Body of pancreas (tissue), 4 donors: ENCODE data around the gene ZPLD1. TPM values are rescaled to one million over a fixed set of nuclear protein-coding genes. Genes with fewer than 3 reads are reported as not detected.

Experiments used
- ATAC-seq: fragments of 150-250 bp; one replicate; pipeline ENCODE4 v1.9.1; 2016
- DNase-seq, 4 donors: peaks; one replicate each; pipeline ENCODE4 v3.0.0-alpha.2; 2019
- H3K27ac ChIP-seq, 4 donors: fragments of 200-600 bp; sonication (generic); 1 replicate in 3 of 4; 2 replicates in 1 of 4; pipeline versions ENCODE4 v1.5.1 to v1.6.1; 2016 to 2019; ENCODE audit warnings: mild to moderate bottlenecking in 1 of 4, mixed read lengths in 1 of 4, moderate library complexity in 1 of 4
- H3K27me3 ChIP-seq, 2 donors: fragments of 200-600 bp; sonication (generic); one replicate each; pipeline ENCODE4 v1.6.0; 2016; ENCODE audit warnings: mild to moderate bottlenecking in 1 of 2
- H3K36me3 ChIP-seq, 2 donors: fragments of 200-600 bp; sonication (generic); replicated peaks in 1 of 2; 2 replicates each; pipeline ENCODE4 v1.5.1; 2016; ENCODE audit warnings: low read depth in 2 of 2; ENCODE audit not compliant: insufficient read depth in 1 of 2
- H3K4me1 ChIP-seq: fragments of 200-600 bp; sonication (generic); one replicate; pipeline ENCODE4 v1.6.0; 2016
- H3K4me3 ChIP-seq, 2 donors: fragments of 200-600 bp; sonication (generic); 1 replicate in 1 of 2; 2 replicates in 1 of 2; pipeline ENCODE4 v1.5.1; 2016 to 2019
- H3K9me3 ChIP-seq, 3 donors: fragments of 200-600 bp; sonication (generic); 1 replicate in 2 of 3; 2 replicates in 1 of 3; pipeline ENCODE4 v1.5.1; 2016
- CTCF ChIP-seq, 7 experiments: fragments of 450-650 bp in 4 of 7; fragments of 200-600 bp in 3 of 7; sonication (generic) in 3 of 7; IDR thresholded peaks; one replicate each; pipeline ENCODE4 v1.5.1; 2016 to 2019; ENCODE audit warnings: antibody characterized with exemption in 7 of 7
- POLR2A ChIP-seq, 3 donors: fragments of 450-650 bp; IDR thresholded peaks; one replicate each; pipeline ENCODE4 v1.6.1; 2016; ENCODE audit warnings: antibody characterized with exemption in 3 of 3, mild to moderate bottlenecking in 2 of 3
- WGBS, 2 donors: methylation state at CpG; one replicate each; pipeline ENCODE4 v1.1.5; 2017; 5-methylcytosine and 5-hydroxymethylcytosine counted together
- intact Hi-C: fragments of 100-400 bp; cut with DNase I; formaldehyde crosslinking; loops from one replicate; pipeline ENCODE4 v1.15.1; 2023
- total RNA-seq, 2 donors: library from RNA; depleted of rRNA; stranded (reverse); fragments of >200 nt; gene quantifications; one replicate each; pipeline ENCODE4 v1.1.0, GENCODE V29; 2016

ZPLD1 gene
- total RNA-seq, 2 donors from 2014 or later, result 0.26 TPM; not detected in 1

DNA sequence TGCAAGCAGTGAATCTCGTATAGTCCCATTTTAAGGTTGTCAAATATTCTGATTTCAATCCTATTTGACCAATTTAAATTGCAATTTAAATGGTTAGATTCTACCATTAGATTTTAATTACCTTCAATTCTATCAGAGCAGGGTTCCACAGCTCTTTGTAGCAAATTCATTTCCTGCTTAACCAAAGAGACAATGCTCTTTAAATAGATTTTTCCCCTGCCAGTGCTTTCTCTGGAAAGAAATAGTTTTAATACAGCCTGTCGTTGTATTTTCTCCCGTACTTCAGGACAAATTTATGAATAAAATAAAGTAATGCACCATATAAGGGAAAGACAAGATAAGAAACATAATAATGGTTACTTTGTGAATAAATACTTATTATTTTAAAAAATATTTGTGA is 62.8 kb downstream of the ZPLD1 start:
- no peak overlapping the region for H3K27ac ChIP-seq
- H3K9me3 ChIP-seq, result no peaks in the 10 kb centered on the region
- H3K27me3 ChIP-seq, result no peaks in the 10 kb centered on the region
- intact Hi-C loops, result no loop called here
- TF ChIP-seq CTCF (IDR thresholded peaks at IDR 0.05), result no peak
- TF ChIP-seq POLR2A (IDR thresholded peaks at IDR 0.05), result no peak
- no peak overlapping the region for H3K4me3 ChIP-seq
- WGBS, 2 donors, result 69 to 73% methylated on average over 3 of the region's 3 CpGs
- H3K36me3 ChIP-seq, result no peaks in the 10 kb centered on the region
- H3K4me1 ChIP-seq, result no peaks in the 10 kb centered on the region
- ATAC-seq, result no peak
- DNase-seq, result no peak

DNA sequence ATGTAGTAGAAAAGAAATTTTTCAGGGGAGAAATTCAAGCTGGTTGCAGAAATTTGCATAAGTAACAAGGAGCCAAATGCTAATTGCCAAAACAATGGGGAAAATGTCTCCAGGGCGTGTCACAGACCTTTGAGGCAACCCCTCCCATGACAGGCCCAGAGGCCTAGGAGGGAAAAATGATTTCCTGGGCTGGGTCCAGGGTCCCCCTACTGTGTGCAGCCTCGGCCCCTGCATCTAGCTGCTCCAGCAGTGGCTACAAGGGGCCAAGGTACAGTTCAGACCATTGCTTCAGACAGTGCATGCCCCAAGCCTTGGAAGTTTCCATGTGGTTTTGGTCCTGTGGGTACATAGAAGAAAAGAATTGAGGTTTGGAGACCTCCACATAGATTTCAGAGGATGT is 70.7 kb downstream of the ZPLD1 start:
- Histone ChIP-seq H3K27ac (no peak overlapping the region), H3K36me3 (no peaks in the 10 kb centered on the region), H3K4me3 (no peak overlapping the region), H3K4me1 (no peaks in the 10 kb centered on the region), H3K27me3 (no peaks in the 10 kb centered on the region), H3K9me3 (no peaks in the 10 kb centered on the region)
- intact Hi-C loops, result no loop called here
- DNase-seq (no peak), ATAC-seq (no peak)
- TF ChIP-seq POLR2A (IDR thresholded peaks at IDR 0.05), result no peak
- TF ChIP-seq CTCF (IDR thresholded peaks at IDR 0.05), result no peak
- 60 to 72% methylated on average over 2 of the region's 2 CpGs for WGBS, 2 donors

GRCh38 chr3:102510663-102511062 is 75.8 kb downstream of the ZPLD1 start:
- Histone ChIP-seq H3K27ac (no peak overlapping the region), H3K9me3 (no peaks in the 10 kb centered on the region), H3K27me3 (no peaks in the 10 kb centered on the region), H3K4me3 (no peak overlapping the region), H3K36me3 (no peaks in the 10 kb centered on the region), H3K4me1 (no peaks in the 10 kb centered on the region)
- ATAC-seq (no peak), DNase-seq (no peak)
- intact Hi-C loops, result no loop called here
- TF ChIP-seq POLR2A (IDR thresholded peaks at IDR 0.05) (no peak), CTCF (IDR thresholded peaks at IDR 0.05) (no peak)
- 80 to 82% methylated on average over 3 of the region's 3 CpGs for WGBS, 2 donors

GRCh38 chr3:102511168-102511567 is 76.4 kb downstream of the ZPLD1 start:
- no peaks in the 10 kb centered on the region for H3K36me3 ChIP-seq

More at GRCh38 chr3:102511168-102511567, 76.4 kb downstream of the ZPLD1 start:
- WGBS, 2 donors, result 69 to 78% methylated on average over 1 of the region's 1 CpG
- H3K27me3 ChIP-seq, result no peaks in the 10 kb centered on the region
- TF ChIP-seq CTCF (IDR thresholded peaks at IDR 0.05) (no peak), POLR2A (IDR thresholded peaks at IDR 0.05) (no peak)
- H3K27ac ChIP-seq, result no peak overlapping the region
- DNase-seq (no peak), ATAC-seq (no peak)
- intact Hi-C loops, result no loop called here
- H3K4me3 ChIP-seq, result no peak overlapping the region
- H3K4me1 ChIP-seq, result no peaks in the 10 kb centered on the region
- no peaks in the 10 kb centered on the region for H3K9me3 ChIP-seq
